Subcutaneous abdominal adipose tissue (tissue), 5 donors: Measurements from ENCODE around the gene CFAP299.
"Not testable (repeated sequence)": the region's sequence is repeated elsewhere in the genome, so short reads cannot be mapped to it uniquely, and the experiment has no call there.

ENCODE experiments used
- H3K27ac ChIP-seq: one replicate; pipeline ENCODE4 v1.7.0; 2013; ENCODE audit warnings: low read depth, mild to moderate bottlenecking, inconsistent platforms, low read length, moderate library complexity
- H3K27me3 ChIP-seq, 5 donors: one replicate each; pipeline ENCODE4 v1.7.0; 2013; ENCODE audit warnings: low read length in 5 of 5, inconsistent platforms in 1 of 5; ENCODE audit not compliant: control insufficient read depth in 5 of 5, insufficient read depth in 4 of 5
- H3K36me3 ChIP-seq, 5 donors: one replicate each; pipeline ENCODE4 v1.7.0; 2013; ENCODE audit warnings: low read length in 5 of 5; ENCODE audit not compliant: control insufficient read depth in 5 of 5, insufficient read depth in 5 of 5
- H3K4me1 ChIP-seq, 5 donors: one replicate each; pipeline ENCODE4 v1.7.0; 2013; ENCODE audit warnings: low read length in 5 of 5, mild to moderate bottlenecking in 3 of 5, moderate library complexity in 1 of 5; ENCODE audit not compliant: control insufficient read depth in 5 of 5, insufficient read depth in 5 of 5
- H3K4me3 ChIP-seq, 5 donors: one replicate each; pipeline ENCODE4 v1.7.0; 2013; ENCODE audit warnings: low read length in 5 of 5, low read depth in 1 of 5
- H3K9ac ChIP-seq, 5 donors: one replicate each; pipeline ENCODE4 v1.7.0; 2013; ENCODE audit warnings: low read length in 5 of 5, mild to moderate bottlenecking in 4 of 5, moderate library complexity in 3 of 5
- H3K9me3 ChIP-seq, 5 donors: one replicate each; pipeline ENCODE4 v1.7.0; 2013; ENCODE audit warnings: low read length in 5 of 5; ENCODE audit not compliant: control insufficient read depth in 5 of 5
- donor health status: healthy.
- donor health status: healthy.
- donor health status: healthy.
- donor health status: healthy.
- donor health status: healthy.

Gene CFAP299

DNA sequence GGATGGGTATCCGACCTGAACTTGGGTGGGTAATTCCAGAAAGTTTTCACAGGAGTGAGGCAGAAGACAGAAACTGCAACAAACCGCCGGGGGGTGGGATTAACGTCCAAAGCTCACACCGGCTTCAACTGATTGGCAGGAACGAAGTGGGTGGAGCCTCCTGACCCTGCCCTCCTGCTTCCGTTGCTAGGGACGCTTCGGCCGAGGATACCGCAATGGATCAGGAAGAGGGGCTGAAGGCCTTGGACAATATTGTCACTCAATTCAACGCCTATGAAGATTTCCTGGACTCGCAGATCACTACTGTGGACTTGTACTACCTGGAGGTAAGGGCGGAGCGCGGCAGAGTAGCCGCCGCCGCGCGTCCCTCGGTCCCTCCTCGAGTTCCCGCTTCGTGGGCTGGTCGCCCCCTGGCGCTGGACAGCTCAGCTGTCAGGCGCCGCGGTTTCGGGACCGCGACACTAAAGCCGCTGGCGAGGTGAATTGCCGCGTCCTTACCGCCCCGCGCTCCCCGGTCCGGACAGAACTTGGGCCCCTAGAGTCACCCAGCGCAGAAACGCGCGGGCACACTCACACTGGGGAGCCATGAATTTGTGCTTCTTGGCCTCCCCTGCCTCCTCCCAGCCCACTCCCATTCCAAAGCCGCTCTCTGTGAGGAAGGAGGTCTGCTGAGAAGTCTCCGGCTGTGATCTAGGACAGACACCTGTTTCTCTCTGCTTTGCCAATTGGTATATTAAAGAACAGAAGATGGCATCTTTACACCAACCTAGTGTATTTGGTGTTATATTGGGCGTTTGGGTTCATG is at the start of gene CFAP299:
CFAP299 (plus strand) TSS at position 177 of the 805 bp plus-strand sequence.
- Histone ChIP-seq H3K9me3 (no peaks in the 10 kb centered on the region), H3K36me3 (no peaks in the 10 kb centered on the region), H3K27ac (no peak within 1 kb of the TSS), H3K4me1 (peaks cover 0 to 19% (median 14%) of the 10 kb centered on the region in 5 donors), H3K4me3 (peak within 1 kb of the TSS; percentile 74 to 94 (median 91)), H3K9ac (peak within 1 kb of the TSS in 4 of 5 donors; percentile 24 to 72 (median 34)), H3K27me3 (peaks cover 0 to 3% (median 0%) of the 10 kb centered on the region in 5 donors)

DNA sequence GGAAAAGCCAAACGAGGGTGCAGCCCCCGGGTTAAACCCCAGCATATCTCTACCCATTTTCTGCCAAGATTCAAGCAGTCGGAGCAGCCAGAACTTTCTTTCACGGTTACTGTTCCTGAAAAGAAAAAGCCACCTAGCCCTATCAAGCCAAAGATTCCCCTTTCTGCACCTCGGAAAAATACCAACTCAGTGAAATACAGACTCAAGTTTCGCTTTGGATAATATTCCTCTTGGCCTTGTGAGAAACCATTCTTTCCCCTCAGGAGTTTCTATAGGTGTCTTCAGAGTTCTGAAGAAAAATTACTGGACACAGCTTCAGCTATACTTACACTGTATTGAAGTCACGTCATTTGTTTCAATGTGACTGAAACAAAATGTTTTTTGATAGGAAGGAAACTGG is 49.1 kb upstream of the CFAP299 start:
- Histone ChIP-seq H3K9ac (no peak overlapping the region), H3K36me3 (no peaks in the 10 kb centered on the region), H3K27me3 (peaks cover 0 to 2% (median 0%) of the 10 kb centered on the region in 5 donors), H3K9me3 (no peaks in the 10 kb centered on the region), H3K4me1 (no peaks in the 10 kb centered on the region), H3K4me3 (no peak overlapping the region), H3K27ac (no peak overlapping the region)

DNA sequence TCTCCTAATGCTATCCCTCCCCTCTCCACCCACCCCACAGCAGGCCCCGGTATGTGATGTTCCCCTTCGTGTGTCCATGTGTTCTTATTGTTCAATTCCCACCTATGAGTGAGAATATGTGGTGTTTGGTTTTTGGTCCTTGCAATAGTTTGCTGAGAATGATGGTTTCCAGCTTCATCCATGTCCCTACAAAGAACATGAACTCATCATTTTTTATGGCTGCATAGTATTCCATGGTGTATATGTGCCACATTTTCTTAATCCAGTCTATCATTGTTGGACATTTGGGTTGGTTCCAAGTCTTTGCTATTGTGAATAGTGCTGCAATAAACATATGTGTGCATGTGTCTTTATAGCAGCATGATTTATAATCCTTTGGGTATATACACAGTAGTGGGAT is 44.9 kb upstream of the CFAP299 start:
- not testable (repeated sequence) for H3K9me3 ChIP-seq, H3K27ac ChIP-seq, H3K4me1 ChIP-seq, H3K36me3 ChIP-seq, H3K27me3 ChIP-seq, H3K9ac ChIP-seq, H3K4me3 ChIP-seq

DNA sequence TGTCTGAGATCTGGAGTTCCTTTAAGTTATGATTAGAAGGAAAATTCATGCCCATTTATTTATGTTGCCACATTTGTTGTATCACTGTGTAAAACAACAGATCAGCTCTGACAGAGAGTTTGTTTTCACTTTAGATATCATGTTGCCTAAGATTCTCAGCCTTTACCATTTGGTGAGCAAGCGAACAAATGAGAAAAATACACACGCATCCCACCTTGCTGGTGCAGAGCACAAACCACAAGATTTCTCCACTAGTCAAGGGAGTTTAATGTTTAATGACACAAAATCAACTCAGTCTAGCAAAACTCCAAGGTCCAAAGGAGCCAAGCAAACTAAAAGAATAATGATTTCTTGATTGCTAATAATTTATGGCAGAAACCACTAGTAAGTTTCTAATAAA is 41.3 kb upstream of the CFAP299 start:
- Histone ChIP-seq H3K36me3 (no peaks in the 10 kb centered on the region), H3K27me3 (no peaks in the 10 kb centered on the region), H3K27ac (no peak overlapping the region), H3K9me3 (no peaks in the 10 kb centered on the region), H3K4me1 (no peaks in the 10 kb centered on the region), H3K9ac (no peak overlapping the region), H3K4me3 (no peak overlapping the region)

DNA sequence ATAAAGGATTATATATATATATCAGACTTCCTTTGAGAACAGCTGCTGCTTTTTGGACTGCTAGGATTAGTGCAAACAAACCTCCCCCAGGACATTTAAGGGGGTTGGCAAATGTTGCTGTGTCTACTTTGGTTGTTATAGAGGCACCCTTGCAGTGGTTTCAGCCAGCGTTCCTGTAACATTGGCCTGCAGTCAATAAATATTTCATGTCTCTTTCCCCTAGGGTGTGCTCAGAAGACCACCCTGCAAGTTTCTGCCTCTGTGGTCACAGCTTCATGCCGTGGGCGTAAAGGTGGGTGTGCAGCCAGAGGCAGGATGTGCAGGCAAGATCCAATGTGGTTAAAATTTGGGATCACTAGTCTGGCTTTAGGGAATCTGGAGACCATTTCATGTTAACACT is 40.2 kb upstream of the CFAP299 start:
- H3K9ac ChIP-seq = no peak overlapping the region
- no peaks in the 10 kb centered on the region for H3K9me3 ChIP-seq
- H3K36me3 ChIP-seq = no peaks in the 10 kb centered on the region
- H3K4me3 ChIP-seq = no peak overlapping the region
- no peak overlapping the region for H3K27ac ChIP-seq
- no peaks in the 10 kb centered on the region for H3K4me1 ChIP-seq
- H3K27me3 ChIP-seq = no peaks in the 10 kb centered on the region

DNA sequence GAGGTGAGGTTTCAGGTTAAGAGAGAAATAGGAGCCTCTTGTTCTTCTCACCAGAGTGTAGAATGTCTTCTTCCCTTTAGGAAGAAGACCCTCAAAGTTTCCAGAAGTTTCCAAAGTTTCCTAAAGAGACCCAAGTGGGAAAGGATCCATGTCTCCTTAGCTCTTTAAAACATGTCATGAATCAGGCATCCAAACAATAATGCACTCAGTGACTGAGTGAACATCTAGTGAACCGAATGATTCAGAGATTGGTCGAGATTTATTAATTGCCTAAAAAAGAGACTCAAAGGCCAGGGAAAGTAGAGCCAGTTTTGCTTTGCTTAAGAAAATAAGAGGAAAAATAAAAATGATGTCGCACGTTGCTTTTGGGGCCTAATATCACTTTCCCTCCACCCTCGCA is 39.7 kb upstream of the CFAP299 start:
- Histone ChIP-seq H3K9me3 (no peaks in the 10 kb centered on the region), H3K9ac (no peak overlapping the region), H3K27me3 (no peaks in the 10 kb centered on the region), H3K27ac (no peak overlapping the region), H3K36me3 (no peaks in the 10 kb centered on the region), H3K4me1 (no peaks in the 10 kb centered on the region), H3K4me3 (no peak overlapping the region)

DNA sequence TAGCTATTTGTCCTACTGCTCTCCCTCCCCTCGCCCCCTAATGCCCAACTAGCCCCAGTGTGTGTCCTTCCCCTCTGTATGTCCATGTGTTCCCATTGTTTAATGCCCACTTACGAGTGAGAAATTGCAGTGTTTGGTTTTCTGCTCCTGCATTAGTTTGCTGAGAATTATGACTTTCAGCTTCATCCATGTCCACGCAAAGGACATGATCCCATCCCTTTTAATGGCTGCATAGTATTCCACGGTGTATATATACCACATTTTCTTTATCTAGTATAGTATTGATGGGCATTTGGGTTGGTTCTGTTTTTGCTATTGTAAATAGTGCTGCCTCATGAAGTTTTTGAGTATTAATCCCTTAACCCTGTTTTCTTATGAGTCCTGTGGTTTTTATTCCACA is 33.6 kb upstream of the CFAP299 start:
- Histone ChIP-seq H3K27me3 (peaks cover 0 to 3% (median 0%) of the 10 kb centered on the region in 5 donors), H3K4me1 (no peaks in the 10 kb centered on the region), H3K9ac (no peak overlapping the region), H3K36me3 (no peaks in the 10 kb centered on the region), H3K27ac (no peak overlapping the region), H3K4me3 (no peak overlapping the region), H3K9me3 (peaks cover 0 to 4% (median 0%) of the 10 kb centered on the region in 5 donors)

DNA sequence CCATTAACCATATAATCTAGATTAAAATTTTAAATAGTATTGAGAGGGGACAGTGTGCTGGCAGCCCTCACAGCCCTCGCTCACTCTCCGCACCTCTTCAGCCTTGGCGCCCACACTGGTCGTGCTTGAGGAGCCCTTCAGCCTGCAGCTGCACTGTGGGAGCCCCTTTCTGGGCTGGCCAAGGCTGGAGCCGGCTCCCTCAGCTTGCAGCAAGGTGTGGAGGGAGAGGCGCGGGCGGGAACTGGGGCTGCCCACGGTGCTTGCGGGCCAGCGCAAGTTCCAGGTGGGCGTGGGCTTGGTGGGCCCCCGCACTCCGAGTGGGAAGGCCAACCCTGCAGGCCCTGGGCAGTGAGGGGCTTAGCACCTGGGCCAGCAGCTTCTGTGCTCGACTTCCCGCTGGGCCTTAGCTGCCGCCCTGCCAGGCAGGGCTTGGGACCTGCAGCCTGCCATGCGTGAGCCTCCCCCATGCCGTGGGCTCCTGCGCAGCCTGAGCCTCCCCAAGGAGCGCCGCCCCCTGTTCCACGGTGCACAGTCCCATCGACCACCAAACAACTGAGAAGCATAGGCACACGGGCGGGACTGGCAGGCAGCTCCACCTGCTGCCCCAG is 32.8 kb upstream of the CFAP299 start:
- Histone ChIP-seq H3K27ac (no peak overlapping the region), H3K4me1 (no peaks in the 10 kb centered on the region), H3K36me3 (no peaks in the 10 kb centered on the region), H3K27me3 (peaks cover 0 to 4% (median 0%) of the 10 kb centered on the region in 5 donors), H3K9ac (no peak overlapping the region), H3K4me3 (no peak overlapping the region), H3K9me3 (peaks cover 0 to 4% (median 0%) of the 10 kb centered on the region in 5 donors)

DNA sequence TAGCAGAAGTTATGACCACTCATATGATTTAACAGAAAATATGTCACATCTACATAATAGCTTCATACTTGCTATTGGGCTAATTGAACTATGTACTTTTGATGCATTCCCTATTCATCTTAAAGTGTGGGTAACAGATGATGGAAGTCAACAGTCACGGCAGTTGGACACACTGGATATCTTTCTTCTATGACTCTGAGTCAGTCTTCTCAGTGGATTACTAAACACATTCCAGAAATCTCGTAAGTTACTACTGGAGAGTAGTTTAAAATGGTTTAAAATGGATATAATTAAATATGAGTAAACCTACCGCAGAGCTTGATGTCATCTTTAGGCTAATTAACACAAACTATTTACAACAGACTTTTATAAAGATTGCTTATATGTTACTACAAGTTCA is 30.1 kb upstream of the CFAP299 start:
- no peak overlapping the region for H3K9ac ChIP-seq
- peaks cover 0 to 5% (median 3%) of the 10 kb centered on the region in 5 donors for H3K27me3 ChIP-seq
- no peak overlapping the region for H3K4me3 ChIP-seq
- no peaks in the 10 kb centered on the region for H3K4me1 ChIP-seq
- H3K27ac ChIP-seq = no peak overlapping the region
- peaks cover 0 to 4% (median 0%) of the 10 kb centered on the region in 5 donors for H3K9me3 ChIP-seq
- no peaks in the 10 kb centered on the region for H3K36me3 ChIP-seq

DNA sequence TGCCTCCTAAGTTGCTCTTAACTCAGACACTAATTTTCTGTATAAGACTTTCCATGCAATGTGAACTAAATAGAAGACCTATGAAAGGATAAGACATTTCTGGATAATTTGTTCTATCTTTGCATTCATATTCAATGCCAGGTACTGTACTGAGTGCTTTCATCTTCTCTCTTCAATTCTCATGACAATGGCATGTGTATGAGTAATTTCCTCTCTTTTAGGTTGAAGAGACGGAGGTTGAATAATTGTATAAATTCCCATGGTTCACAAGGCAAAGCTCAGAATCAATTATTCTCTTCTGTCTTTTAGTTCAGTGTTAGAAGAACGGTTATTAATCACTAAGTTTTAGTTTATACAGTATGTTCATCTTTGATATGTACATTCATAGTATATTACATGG is 29.3 kb upstream of the CFAP299 start:
- peaks cover 0 to 4% (median 0%) of the 10 kb centered on the region in 5 donors for H3K9me3 ChIP-seq
- H3K27me3 ChIP-seq = peaks cover 0 to 6% (median 3%) of the 10 kb centered on the region in 5 donors
- H3K27ac ChIP-seq = no peak overlapping the region
- H3K4me1 ChIP-seq = no peaks in the 10 kb centered on the region
- no peak overlapping the region for H3K9ac ChIP-seq
- H3K36me3 ChIP-seq = no peaks in the 10 kb centered on the region
- H3K4me3 ChIP-seq = no peak overlapping the region
